ENCODE measurements around the gene GASK1A. TPM values are rescaled to one million over a fixed set of nuclear protein-coding genes. Genes with fewer than 3 reads are reported as not detected.

Gene GASK1A
- total RNA-seq, 2 experiments from 2014 or later = not detected

DNA sequence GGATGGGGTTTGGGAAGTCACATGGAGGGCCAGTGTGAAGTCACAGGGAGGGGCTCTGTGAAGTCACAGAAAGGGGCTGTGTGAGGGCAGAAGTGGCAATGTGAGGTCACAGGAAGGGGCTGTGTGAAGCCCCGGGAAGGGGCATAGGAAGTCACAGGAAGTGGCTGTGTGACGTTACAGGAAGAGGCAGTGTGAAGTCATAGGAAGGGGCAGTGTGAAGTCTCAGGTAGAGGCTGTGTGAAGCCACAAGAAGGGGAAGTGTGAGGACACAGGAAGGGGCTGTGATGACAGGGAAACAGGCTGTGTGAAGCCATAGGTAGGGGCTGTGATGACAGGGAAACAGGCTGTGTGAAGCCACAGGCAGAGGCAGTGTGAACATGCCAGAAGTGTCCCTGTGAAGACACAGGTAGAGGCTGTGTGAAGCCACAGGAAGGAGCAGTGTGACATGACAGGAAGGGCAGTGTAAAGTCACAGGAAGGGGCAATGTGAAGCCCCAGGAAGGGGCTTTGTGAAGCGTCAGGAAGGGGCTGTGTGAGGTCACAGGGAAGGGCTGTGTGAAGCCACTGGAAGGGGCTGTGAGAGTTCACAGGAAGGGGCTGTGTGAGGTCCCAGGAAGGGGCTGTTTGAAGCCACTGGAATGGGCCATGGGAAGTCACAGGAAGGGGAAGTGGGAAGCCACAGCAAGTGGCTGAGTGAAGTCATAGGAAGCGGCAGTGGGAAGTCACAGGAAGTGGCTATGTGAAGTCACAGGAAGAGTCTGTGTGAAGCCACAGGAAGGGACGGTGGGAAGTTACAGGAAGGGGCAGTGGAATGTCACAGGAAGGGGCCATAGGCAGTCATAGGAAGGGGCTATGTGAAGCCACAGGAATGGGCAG, 37.1 kb downstream of the GASK1A start:
- Histone ChIP-seq H4K20me1 (ENCODE audit: insufficient read depth, low read length) (no peaks in the 10 kb centered on the region), H3K4me2 (ENCODE audit: low read length) (no peak overlapping the region), H3K4me3 (ENCODE audit: low read depth, low read length, poor library complexity, severe bottlenecking) (no peak overlapping the region), H2AFZ (ENCODE audit: low read length) (no peak overlapping the region; the same call in 1 of the 2 replicates), H3K36me3 (ENCODE audit: insufficient read depth, low read length) (no peaks in the 10 kb centered on the region), H3K9me2 (ENCODE audit: insufficient read depth, low read length) (no peaks in the 10 kb centered on the region), H3K4me1 (ENCODE audit: insufficient read depth, low read length, poor library complexity, severe bottlenecking) (no peaks in the 10 kb centered on the region), H3K27ac (ENCODE audit: low read depth, low read length, poor library complexity, severe bottlenecking) (no peak overlapping the region), H3K9me3 (ENCODE audit: low read length) (peaks cover 26% of the 10 kb centered on the region; the same call in 1 of the 2 replicates), H3K79me2 (ENCODE audit: insufficient read depth, low read depth, low read length) (no peaks in the 10 kb centered on the region)
- TF ChIP-seq EZH2phosphoT487 (IDR thresholded peaks at IDR 0.05; ENCODE audit: borderline replicate concordance, low read depth, low read length) = no peak
- TF ChIP-seq, protein P1, sequence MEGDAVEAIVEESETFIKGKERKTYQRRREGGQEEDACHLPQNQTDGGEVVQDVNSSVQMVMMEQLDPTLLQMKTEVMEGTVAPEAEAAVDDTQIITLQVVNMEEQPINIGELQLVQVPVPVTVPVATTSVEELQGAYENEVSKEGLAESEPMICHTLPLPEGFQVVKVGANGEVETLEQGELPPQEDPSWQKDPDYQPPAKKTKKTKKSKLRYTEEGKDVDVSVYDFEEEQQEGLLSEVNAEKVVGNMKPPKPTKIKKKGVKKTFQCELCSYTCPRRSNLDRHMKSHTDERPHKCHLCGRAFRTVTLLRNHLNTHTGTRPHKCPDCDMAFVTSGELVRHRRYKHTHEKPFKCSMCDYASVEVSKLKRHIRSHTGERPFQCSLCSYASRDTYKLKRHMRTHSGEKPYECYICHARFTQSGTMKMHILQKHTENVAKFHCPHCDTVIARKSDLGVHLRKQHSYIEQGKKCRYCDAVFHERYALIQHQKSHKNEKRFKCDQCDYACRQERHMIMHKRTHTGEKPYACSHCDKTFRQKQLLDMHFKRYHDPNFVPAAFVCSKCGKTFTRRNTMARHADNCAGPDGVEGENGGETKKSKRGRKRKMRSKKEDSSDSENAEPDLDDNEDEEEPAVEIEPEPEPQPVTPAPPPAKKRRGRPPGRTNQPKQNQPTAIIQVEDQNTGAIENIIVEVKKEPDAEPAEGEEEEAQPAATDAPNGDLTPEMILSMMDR (conservative IDR thresholded peaks at IDR 0.05; ENCODE audit: low read length) = no peak
- DNase-seq (ENCODE audit: low spot score) = no peak
- ChIA-PET CTCF (ENCODE audit: unreplicated experiment) (no interaction called here), POLR2A (no interaction called here)
- BruUV-seq (replicated peaks) = no TSS peak
- intact Hi-C loops (cut with micrococcal nuclease; ENCODE audit: unreplicated experiment) = no loop called here

DNA sequence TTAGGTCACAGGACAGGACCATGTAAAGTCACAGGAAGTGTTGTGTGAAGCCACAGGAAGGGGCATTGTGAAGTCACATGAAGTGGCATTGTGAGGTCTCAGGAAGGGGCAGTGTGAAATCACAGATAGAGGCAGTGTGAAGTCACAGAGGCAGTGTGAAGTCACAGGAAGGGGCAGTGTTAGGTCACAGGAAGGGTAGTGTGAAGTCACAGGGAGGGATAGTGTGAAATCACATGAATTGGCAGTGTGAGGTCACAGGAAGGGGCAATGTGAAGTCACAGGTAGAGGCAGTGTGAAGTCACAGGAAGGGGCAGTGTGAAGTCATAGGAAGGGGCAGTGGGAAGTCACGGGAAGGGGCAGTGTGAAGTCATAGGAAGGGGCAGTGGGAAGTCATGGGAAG, 37.9 kb downstream of the GASK1A start:
- CTCF ChIA-PET (ENCODE audit: unreplicated experiment) = no interaction called here
- H3K79me2 ChIP-seq (ENCODE audit: insufficient read depth, low read depth, low read length) = no peaks in the 10 kb centered on the region
- DNase-seq (ENCODE audit: low spot score) = no peak
- H3K4me1 ChIP-seq (ENCODE audit: insufficient read depth, low read length, poor library complexity, severe bottlenecking) = no peaks in the 10 kb centered on the region
- no peaks in the 10 kb centered on the region for H4K20me1 ChIP-seq (ENCODE audit: insufficient read depth, low read length)
- H2AFZ ChIP-seq (ENCODE audit: low read length) = no peak overlapping the region
- H3K9me3 ChIP-seq (ENCODE audit: low read length) = peaks cover 26% of the 10 kb centered on the region; the same call in 1 of the 2 replicates
- H3K4me2 ChIP-seq (ENCODE audit: low read length) = no peak overlapping the region
- no peak overlapping the region for H3K27ac ChIP-seq (ENCODE audit: low read depth, low read length, poor library complexity, severe bottlenecking)
- POLR2A ChIA-PET = no interaction called here
- H3K36me3 ChIP-seq (ENCODE audit: insufficient read depth, low read length) = no peaks in the 10 kb centered on the region
- no TSS peak for BruUV-seq (replicated peaks)
- TF ChIP-seq EZH2phosphoT487 (IDR thresholded peaks at IDR 0.05; ENCODE audit: borderline replicate concordance, low read depth, low read length) = no peak
- TF ChIP-seq, protein P1 (conservative IDR thresholded peaks at IDR 0.05; ENCODE audit: low read length) = no peak
- intact Hi-C loops (cut with micrococcal nuclease; ENCODE audit: unreplicated experiment) = no loop called here
- no peaks in the 10 kb centered on the region for H3K9me2 ChIP-seq (ENCODE audit: insufficient read depth, low read length)
- no peak overlapping the region for H3K4me3 ChIP-seq (ENCODE audit: low read depth, low read length, poor library complexity, severe bottlenecking)

DNA sequence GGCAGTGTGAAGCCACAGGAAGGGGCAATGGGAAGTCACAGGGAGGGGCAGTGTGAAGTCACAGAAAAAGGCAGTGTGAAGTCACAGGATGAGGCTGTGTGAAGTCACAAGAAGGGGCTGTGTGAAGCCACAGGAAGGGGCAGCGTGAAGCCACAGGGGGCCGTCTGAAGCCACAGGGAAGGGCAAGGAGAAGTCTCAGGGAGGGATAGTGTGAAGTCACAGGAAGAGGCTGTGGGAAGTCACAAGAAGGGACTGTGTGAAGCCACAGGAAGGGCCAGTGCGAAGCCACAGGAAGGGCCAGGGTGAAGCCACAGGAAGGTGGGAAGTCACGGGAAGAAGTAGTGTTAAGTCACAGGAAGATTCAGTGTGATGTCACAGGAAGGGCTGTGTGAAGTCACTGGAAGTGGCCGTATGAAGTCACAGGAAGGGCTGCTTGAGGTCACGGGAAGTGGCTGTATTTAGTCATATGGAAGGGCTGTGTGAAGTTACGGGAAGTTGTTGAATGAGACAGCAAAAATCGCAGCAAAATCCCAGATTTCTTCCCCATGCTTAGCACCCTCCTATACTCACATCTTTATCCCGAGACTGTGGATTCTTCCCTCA, 38.6 kb downstream of the GASK1A start:
- ChIA-PET POLR2A (no interaction called here), CTCF (ENCODE audit: unreplicated experiment) (no interaction called here)
- peaks cover 26% of the 10 kb centered on the region; the same call in 1 of the 2 replicates for H3K9me3 ChIP-seq (ENCODE audit: low read length)

More for the DNA sequence above, 38.6 kb downstream of the GASK1A start:
- H3K9me2 ChIP-seq (ENCODE audit: insufficient read depth, low read length) = no peaks in the 10 kb centered on the region
- no peak overlapping the region for H2AFZ ChIP-seq (ENCODE audit: low read length)
- no peaks in the 10 kb centered on the region for H3K36me3 ChIP-seq (ENCODE audit: insufficient read depth, low read length)
- no peak overlapping the region for H3K27ac ChIP-seq (ENCODE audit: low read depth, low read length, poor library complexity, severe bottlenecking)
- no peaks in the 10 kb centered on the region for H3K4me1 ChIP-seq (ENCODE audit: insufficient read depth, low read length, poor library complexity, severe bottlenecking)
- TF ChIP-seq, protein P1 (conservative IDR thresholded peaks at IDR 0.05; ENCODE audit: low read length) = no peak
- no peak for TF ChIP-seq EZH2phosphoT487 (IDR thresholded peaks at IDR 0.05; ENCODE audit: borderline replicate concordance, low read depth, low read length)
- DNase-seq (ENCODE audit: low spot score) = no peak
- H4K20me1 ChIP-seq (ENCODE audit: insufficient read depth, low read length) = no peaks in the 10 kb centered on the region
- no peaks in the 10 kb centered on the region for H3K79me2 ChIP-seq (ENCODE audit: insufficient read depth, low read depth, low read length)
- no peak overlapping the region for H3K4me3 ChIP-seq (ENCODE audit: low read depth, low read length, poor library complexity, severe bottlenecking)
- H3K4me2 ChIP-seq (ENCODE audit: low read length) = no peak overlapping the region
- intact Hi-C loops (cut with micrococcal nuclease; ENCODE audit: unreplicated experiment) = no loop called here
- no TSS peak for BruUV-seq (replicated peaks)

Measured in OCI-LY7 (cell line).